HL-60 (cell line): Measurements from ENCODE around the gene IGF2R.

Source experiments
- DNase-seq, 2 experiments: peaks; one replicate each; pipeline ENCODE4 v3.0.0-alpha.2; 2010 to 2020; ENCODE audit warnings: low read depth in 1 of 2, low spot score in 1 of 2
- H3K27ac ChIP-seq: fragments of 250-450 bp; sonication (Bioruptor Pico); replicated peaks from 2 replicates; pipeline ENCODE4 v1.5.1; 2020; ENCODE audit warnings: mild to moderate bottlenecking, moderate library complexity
- H3K27me3 ChIP-seq: fragments of 250-450 bp; sonication (Bioruptor Pico); 2 replicates; pipeline ENCODE4 v1.5.1; 2021; ENCODE audit warnings: mild to moderate bottlenecking, moderate library complexity; ENCODE audit not compliant: insufficient read depth, poor library complexity, severe bottlenecking
- H3K4me3 ChIP-seq: replicated peaks from 2 replicates; pipeline ENCODE4 v1.5.1; 2011; ENCODE audit warnings: mild to moderate bottlenecking, control low read depth, low read length; ENCODE audit not compliant: insufficient read depth
- CTCF ChIP-seq: IDR thresholded peaks from one replicate; pipeline ENCODE4 v1.5.1; 2011; ENCODE audit warnings: low read length, control low read depth, inconsistent platforms; ENCODE audit not compliant: insufficient read depth
- GABPA ChIP-seq: IDR thresholded peaks from 2 replicates; pipeline ENCODE4 v1.6.1; 2012; ENCODE audit warnings: low read depth
- POLR2AphosphoS5 ChIP-seq: IDR thresholded peaks from 2 replicates; pipeline ENCODE4 v1.6.1; 2012; ENCODE audit warnings: low read depth
- REST ChIP-seq: IDR thresholded peaks from 2 replicates; pipeline ENCODE4 v1.6.1; 2012; ENCODE audit warnings: low read depth; ENCODE audit not compliant: insufficient replicate concordance
- SPI1 ChIP-seq: IDR thresholded peaks from 2 replicates; pipeline ENCODE4 v1.6.1; 2012; ENCODE audit warnings: low read depth, mild to moderate bottlenecking, borderline replicate concordance

IGF2R gene

GRCh38 chr6:159988983-159989454, 20.1 kb downstream of the IGF2R start:
- Histone ChIP-seq H3K4me3 (no peak overlapping the region), H3K27ac (peak overlapping the region; percentile 37), H3K27me3 (no peaks in the 10 kb centered on the region)
- TF ChIP-seq CTCF (no peak), GABPA (no peak), SPI1 (no peak), REST (no peak), POLR2AphosphoS5 (no peak)
- peak in 1 of 2 experiments; percentile 82 for DNase-seq

GRCh38 chr6:159989492-159990480, 20.9 kb downstream of the IGF2R start:
- DNase-seq: peak in 1 of 2 experiments; percentile 53
- no peaks in the 10 kb centered on the region for H3K27me3 ChIP-seq
- H3K4me3 ChIP-seq: no peak overlapping the region
- peak overlapping the region; percentile 37 for H3K27ac ChIP-seq
- no peak for TF ChIP-seq POLR2AphosphoS5
- no peak for TF ChIP-seq CTCF
- TF ChIP-seq GABPA: no peak
- TF ChIP-seq REST: no peak
- peak; percentile 94 for TF ChIP-seq SPI1

- Histone ChIP-seq H3K27ac (no peak overlapping the region), H3K4me3 (no peak overlapping the region), H3K27me3 (no peaks in the 10 kb centered on the region)
- TF ChIP-seq CTCF (no peak), REST (no peak)
- DNase-seq: no peak
Measured at GRCh38 chr6:159992366-159992765, 23.5 kb downstream of the IGF2R start.
